C4-2B (cell line): ENCODE results near the gene ME3.
"Not testable (repeated sequence)": the region's sequence is repeated elsewhere in the genome, so short reads cannot be mapped to it uniquely, and the experiment has no call there.

Source experiments
- H3K27ac ChIP-seq: fragments of 450-650 bp; 2 replicates; pipeline ENCODE4 v1.5.1; 2017
- CTCF ChIP-seq: fragments of 450-650 bp; conservative IDR thresholded peaks from 2 replicates; pipeline ENCODE4 v1.5.1; 2017; ENCODE audit warnings: mild to moderate bottlenecking
- ZFX ChIP-seq: fragments of 450-650 bp; IDR thresholded peaks from 2 replicates; pipeline ENCODE4 v1.6.1; 2017

Gene ME3

DNA sequence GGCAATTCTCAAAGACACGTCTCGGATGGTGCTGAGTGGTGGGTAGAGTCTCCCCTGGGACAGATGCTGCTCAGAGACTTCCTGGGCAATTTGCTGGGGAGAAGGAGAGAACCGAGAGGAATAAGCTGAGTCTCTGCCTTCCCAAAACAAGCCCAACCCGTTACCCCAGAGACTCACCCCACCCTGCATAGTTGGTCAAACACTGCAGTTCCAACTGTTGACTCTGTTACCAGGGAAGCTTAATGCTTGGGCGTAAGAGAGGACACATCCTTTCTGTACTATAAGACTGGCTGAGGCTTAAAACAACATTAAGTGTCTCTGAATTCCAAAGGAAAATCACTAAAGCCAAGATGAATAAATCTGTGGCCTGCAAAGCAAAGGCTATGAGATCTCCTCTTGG, 229.6 kb downstream of the ME3 start:
- TF ChIP-seq CTCF = no peak
- no peak for TF ChIP-seq ZFX
- no peak overlapping the region for H3K27ac ChIP-seq

DNA sequence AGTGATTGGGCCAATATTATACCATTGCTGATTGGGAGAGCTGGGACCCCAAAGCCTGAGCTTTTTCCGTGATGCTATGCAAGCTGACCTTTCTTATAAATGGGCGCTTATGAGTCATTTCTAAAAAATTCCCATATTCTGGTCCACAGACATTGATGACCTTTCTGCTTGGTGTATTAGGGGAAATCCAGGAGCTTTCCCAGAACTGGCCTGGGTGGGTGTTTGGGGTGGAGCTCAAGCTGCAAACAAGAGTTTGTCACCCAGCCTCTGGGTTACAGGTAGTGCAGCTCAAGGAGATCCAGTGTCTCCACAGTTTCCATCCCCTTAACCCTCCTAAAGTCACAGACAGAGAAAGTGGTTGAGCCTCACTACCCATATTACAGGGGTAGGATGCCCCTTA, 230.0 kb downstream of the ME3 start:
- no peak overlapping the region for H3K27ac ChIP-seq
- TF ChIP-seq ZFX (no peak), CTCF (no peak)

DNA sequence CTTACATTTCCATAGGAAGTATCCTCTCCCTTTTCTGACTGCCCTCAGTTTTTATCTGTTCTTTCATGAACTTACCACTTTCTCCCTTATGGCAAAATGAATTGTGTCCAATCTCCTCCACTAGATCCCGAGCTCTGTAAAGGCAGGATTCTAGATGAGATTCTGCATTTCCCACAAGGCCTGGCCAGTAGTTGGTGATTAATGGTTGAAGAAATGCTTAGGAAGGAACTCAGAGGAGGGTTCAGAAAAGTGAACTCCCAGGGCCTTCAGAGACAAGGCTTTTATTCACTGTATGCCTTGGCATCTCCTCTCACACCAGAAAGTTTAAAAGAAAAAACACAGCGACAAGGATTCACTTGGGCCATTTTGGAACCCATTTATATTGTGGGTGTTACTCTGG, 231.6 kb downstream of the ME3 start:
- TF ChIP-seq CTCF = no peak
- TF ChIP-seq ZFX = no peak
- H3K27ac ChIP-seq = no peak overlapping the region

DNA sequence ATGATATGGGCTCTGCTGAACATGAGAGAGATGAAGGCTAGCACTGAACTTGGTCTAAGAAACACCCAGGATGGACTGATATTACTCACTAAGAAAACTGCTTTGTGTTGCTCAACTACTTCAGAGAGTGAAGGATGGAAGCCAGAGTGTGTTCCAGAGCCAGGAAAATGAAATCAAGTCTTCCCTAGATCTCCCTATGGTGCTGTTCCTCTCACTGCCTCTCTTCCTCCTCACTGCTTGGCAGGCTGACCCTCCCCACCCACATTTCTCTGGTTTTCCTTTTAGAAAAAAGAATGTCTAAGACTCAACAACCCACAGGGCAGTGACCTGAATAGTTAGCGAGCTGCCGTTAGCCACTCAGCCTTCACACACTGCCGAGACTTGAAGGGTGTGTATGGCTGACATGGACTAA, 232.1 kb downstream of the ME3 start:
- TF ChIP-seq ZFX = no peak
- no peak for TF ChIP-seq CTCF
- no peak overlapping the region for H3K27ac ChIP-seq

DNA sequence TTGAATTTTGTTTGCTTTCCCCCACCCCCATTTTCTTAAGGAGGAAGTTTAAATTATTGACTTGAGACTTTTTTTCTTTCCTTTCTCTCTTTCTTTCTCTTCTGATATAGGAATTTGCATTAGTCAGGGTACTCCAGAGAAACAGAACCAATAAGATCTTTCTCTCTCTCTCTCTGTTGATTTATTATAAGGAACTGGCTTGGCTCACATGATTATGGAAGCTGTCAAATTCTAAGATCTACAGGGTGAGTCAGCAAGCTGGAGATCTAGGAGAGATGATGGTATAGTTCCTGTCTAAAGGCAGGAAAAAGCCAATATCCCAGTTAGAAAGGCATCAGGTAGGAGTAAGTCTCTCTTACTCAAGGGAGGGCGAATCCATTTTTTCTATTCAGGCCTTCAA, 233.7 kb downstream of the ME3 start:
- no peak overlapping the region for H3K27ac ChIP-seq
- no peak for TF ChIP-seq ZFX
- TF ChIP-seq CTCF = no peak

DNA sequence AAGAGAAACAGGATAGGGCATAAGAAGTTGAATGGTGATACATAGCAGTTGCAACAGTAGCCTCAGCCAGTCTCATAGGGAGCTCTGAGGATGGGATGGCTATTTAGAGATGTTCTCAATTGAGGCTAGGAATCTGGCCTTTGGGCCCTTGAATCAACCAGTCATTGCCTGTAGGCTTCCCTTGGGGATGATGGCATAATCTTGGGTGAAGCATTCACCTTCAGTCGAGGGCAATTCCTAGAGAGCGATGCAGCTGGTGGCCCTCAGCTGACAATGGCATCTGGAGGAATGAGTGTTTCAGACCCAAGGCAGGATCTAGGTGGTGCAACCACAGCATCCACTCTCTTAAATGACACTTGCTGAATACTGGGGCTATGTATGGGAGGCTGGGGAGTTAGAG, 236.7 kb downstream of the ME3 start:
- TF ChIP-seq ZFX (no peak), CTCF (no peak)
- H3K27ac ChIP-seq = no peak overlapping the region

- not testable (repeated sequence) for H3K27ac ChIP-seq
These were observed 238.9 kb downstream of the ME3 start for GRCh38 chr11:86433361-86434095.

- TF ChIP-seq ZFX = no peak
- TF ChIP-seq CTCF = no peak
- no peak overlapping the region for H3K27ac ChIP-seq
These were observed 241.2 kb downstream of the ME3 start for GRCh38 chr11:86431258-86431657.
